PFSK-1 (cell line): ENCODE results near the gene ARL8B.

Experiments used
- FOXP2 ChIP-seq: optimal IDR thresholded peaks from 2 replicates; pipeline ENCODE3; 2011; ENCODE audit warnings: borderline replicate concordance, control low read depth, inconsistent platforms; ENCODE audit not compliant: insufficient read depth; ENCODE audit errors: extremely low read length, extremely low read depth
- POLR2AphosphoS5 ChIP-seq: IDR thresholded peaks from 2 replicates; pipeline ENCODE4 v1.6.1; 2012; ENCODE audit warnings: low read depth, mild to moderate bottlenecking, control low read depth, low read length, moderate library complexity
- SIN3A ChIP-seq: IDR thresholded peaks from 2 replicates; pipeline ENCODE4 v1.6.1; 2012; ENCODE audit warnings: mild to moderate bottlenecking, low read length, moderate library complexity, borderline replicate concordance; ENCODE audit not compliant: insufficient read depth
- TAF1 ChIP-seq: IDR thresholded peaks from 2 replicates; pipeline ENCODE4 v1.6.1; 2012; ENCODE audit warnings: low read length, control low read depth, borderline replicate concordance; ENCODE audit not compliant: insufficient read depth
- TF ChIP-seq, protein P1 (sequence below), 2 experiments: IDR thresholded peaks; 2 replicates each; pipeline versions ENCODE4 v1.6.1 to v1.8.0; 2011 to 2012; ENCODE audit warnings: low read depth in 2 of 2, low read length in 2 of 2, control low read depth in 1 of 2, inconsistent platforms in 1 of 2, mild to moderate bottlenecking in 1 of 2, moderate library complexity in 1 of 2; ENCODE audit not compliant: insufficient read depth in 1 of 2

The ARL8B gene

DNA sequence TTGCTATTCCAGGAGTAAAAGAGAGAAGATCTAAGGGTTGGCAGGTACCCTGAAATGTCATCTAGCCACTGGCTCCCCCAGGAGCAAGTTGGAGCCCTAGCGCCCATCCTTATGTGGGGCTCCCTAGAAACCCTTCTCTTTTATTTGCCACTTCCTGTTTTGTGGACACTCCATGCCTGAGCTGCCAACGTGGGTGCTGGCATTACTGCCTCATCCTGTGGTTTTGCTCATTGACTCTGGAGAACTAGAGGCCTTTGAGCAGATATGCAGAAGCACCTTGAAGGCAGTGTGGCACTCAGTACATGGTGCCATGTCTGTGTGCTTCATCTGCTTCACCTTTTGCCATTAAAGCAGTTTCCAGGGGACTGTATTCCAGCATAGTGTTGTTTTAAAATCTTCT is 73.5 kb downstream of the ARL8B start:
- TF ChIP-seq, protein P1, sequence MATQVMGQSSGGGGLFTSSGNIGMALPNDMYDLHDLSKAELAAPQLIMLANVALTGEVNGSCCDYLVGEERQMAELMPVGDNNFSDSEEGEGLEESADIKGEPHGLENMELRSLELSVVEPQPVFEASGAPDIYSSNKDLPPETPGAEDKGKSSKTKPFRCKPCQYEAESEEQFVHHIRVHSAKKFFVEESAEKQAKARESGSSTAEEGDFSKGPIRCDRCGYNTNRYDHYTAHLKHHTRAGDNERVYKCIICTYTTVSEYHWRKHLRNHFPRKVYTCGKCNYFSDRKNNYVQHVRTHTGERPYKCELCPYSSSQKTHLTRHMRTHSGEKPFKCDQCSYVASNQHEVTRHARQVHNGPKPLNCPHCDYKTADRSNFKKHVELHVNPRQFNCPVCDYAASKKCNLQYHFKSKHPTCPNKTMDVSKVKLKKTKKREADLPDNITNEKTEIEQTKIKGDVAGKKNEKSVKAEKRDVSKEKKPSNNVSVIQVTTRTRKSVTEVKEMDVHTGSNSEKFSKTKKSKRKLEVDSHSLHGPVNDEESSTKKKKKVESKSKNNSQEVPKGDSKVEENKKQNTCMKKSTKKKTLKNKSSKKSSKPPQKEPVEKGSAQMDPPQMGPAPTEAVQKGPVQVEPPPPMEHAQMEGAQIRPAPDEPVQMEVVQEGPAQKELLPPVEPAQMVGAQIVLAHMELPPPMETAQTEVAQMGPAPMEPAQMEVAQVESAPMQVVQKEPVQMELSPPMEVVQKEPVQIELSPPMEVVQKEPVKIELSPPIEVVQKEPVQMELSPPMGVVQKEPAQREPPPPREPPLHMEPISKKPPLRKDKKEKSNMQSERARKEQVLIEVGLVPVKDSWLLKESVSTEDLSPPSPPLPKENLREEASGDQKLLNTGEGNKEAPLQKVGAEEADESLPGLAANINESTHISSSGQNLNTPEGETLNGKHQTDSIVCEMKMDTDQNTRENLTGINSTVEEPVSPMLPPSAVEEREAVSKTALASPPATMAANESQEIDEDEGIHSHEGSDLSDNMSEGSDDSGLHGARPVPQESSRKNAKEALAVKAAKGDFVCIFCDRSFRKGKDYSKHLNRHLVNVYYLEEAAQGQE (IDR thresholded peaks at IDR 0.05; ENCODE audit: insufficient read depth in 1 of 2, low read depth in 2 of 2, low read length in 2 of 2), result no peak
- TF ChIP-seq TAF1, result no peak
- no peak for TF ChIP-seq POLR2AphosphoS5
- no peak for TF ChIP-seq FOXP2

DNA sequence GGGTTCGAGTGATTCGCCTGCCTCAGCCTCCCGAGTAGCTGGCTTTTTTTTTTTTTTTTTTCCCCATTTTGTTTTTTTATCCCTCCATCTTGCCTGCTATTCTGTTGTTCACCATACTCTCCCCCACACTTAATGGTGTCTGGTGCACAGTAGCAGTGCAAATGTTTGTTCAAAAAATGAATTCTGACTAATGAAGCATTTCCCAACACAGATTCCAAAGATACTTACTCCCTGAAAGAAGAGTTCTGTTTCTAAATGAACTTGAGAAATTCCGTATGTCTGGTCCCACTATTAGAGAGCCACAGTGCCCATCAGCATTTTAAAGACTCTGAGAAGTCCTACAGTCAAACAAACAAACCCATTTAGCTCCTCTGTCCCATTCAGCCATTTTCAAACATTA is 74.9 kb downstream of the ARL8B start:
- TF ChIP-seq, protein P1 (IDR thresholded peaks at IDR 0.05; ENCODE audit: insufficient read depth in 1 of 2, low read depth in 2 of 2, low read length in 2 of 2), result no peak
- TF ChIP-seq FOXP2, result no peak
- TF ChIP-seq TAF1, result no peak
- TF ChIP-seq POLR2AphosphoS5, result no peak

DNA sequence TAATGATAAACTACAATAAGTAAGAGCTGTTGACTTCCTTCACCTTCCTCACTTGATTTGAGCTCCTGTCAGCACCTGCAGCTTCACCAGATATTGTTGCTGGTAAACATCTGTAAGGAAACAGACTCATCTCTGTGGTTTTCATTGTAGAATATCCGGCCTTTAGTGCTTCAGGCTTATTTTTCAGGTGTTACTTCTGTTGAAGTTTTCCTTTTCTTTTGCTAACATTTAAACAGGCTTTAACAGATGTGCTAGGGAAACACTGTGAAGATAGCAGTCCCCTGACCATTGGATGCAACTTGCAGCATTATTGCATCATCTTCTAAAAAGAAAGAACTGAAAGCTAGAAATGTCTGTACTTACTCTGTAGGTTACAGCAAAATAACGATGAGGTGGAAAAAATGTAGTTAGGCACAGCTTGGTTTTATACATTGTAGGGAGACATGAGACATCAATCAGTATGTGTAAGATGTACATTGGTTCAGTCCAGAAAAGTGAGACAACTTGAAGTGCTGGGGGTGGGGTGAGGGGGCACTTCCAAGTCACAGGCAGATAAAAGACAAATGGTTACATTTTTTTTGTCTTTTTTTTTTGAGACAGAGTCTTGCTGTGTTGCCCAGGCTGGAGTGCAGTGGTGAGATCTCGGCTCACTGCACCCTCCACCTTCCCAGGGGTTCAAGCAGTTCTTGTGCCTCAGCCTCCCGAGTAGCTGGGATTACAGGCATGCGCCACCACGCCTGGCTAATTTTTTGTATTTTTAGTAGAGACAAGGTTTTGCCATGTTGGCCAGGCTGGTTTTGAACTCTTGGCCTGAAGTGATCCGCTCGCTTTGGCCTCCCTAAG is 75.6 kb downstream of the ARL8B start:
- TF ChIP-seq TAF1 (no peak), POLR2AphosphoS5 (no peak), FOXP2 (no peak), SIN3A (no peak)
- TF ChIP-seq, protein P1 (IDR thresholded peaks at IDR 0.05; ENCODE audit: insufficient read depth in 1 of 2, low read depth in 2 of 2, low read length in 2 of 2), result no peak

DNA sequence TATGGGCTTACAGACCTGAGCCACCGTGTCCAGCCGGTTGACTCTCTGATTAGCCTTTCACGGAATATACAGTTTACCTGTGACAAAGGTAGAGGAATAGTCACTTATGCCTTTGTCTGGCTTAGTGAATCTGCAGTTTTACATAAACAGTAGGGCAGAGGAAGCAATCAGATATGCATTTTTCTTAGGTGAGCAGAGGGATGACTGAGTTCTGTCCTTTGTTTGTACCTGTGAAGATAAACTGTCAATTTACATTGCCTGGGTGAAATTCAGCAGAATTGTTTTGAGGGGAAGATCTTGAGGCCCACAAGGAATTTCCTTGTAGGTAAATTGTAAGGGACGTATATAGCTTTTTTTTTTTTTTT is 76.2 kb downstream of the ARL8B start:
- TF ChIP-seq SIN3A, result no peak
- TF ChIP-seq TAF1, result no peak
- TF ChIP-seq POLR2AphosphoS5, result no peak
- TF ChIP-seq, protein P1 (IDR thresholded peaks at IDR 0.05; ENCODE audit: insufficient read depth in 1 of 2, low read depth in 2 of 2, low read length in 2 of 2), result no peak
- TF ChIP-seq FOXP2, result no peak
